Testis (tissue), 3 donors: Measurements from ENCODE around the gene PRPH. TPM values are rescaled to one million over a fixed set of nuclear protein-coding genes. Genes with fewer than 3 reads are reported as not detected.

Source experiments
- DNase-seq: peaks from one replicate; pipeline ENCODE4 v3.0.0-alpha.2; 2019
- H3K27ac ChIP-seq, 2 donors: fragments of 200-600 bp; sonication (generic); one replicate each; pipeline ENCODE4 v1.5.1; 2019
- H3K27me3 ChIP-seq: fragments of 200-600 bp; sonication (generic); one replicate; pipeline ENCODE4 v1.5.1; 2019
- H3K36me3 ChIP-seq: fragments of 200-600 bp; sonication (generic); one replicate; pipeline ENCODE4 v1.5.1; 2017; ENCODE audit warnings: low read depth; ENCODE audit errors: missing control alignments
- H3K4me1 ChIP-seq: fragments of 200-600 bp; sonication (generic); one replicate; pipeline ENCODE4 v1.5.1; 2019
- H3K4me3 ChIP-seq, 2 donors: fragments of 200-600 bp; sonication (generic); one replicate each; pipeline ENCODE4 v1.5.1; 2017 to 2019
- H3K9me3 ChIP-seq: fragments of 200-600 bp; sonication (generic); one replicate; pipeline ENCODE4 v1.5.1; 2017
- POLR2A ChIP-seq: fragments of 450-650 bp; IDR thresholded peaks from one replicate; pipeline ENCODE4 v1.6.1; 2017; ENCODE audit warnings: antibody characterized with exemption, mild to moderate bottlenecking, moderate library complexity
- WGBS, 2 donors: methylation state at CpG; one replicate each; pipeline ENCODE4 v1.1.5; 2018; 5-methylcytosine and 5-hydroxymethylcytosine counted together
- intact Hi-C: fragments of 100-400 bp; cut with DNase I; formaldehyde crosslinking; loops from one replicate; pipeline ENCODE4 v1.15.1; 2023; ENCODE audit warnings: low total_unique reads
- polyA plus RNA-seq: library from polyadenylated mRNA; stranded (reverse); fragments of 350-450 nt; fragmentation: Illumina TruSeq; extraction: RNeasy Lipid Tissue Mini Kit (QIAGEN cat#74804); gene quantifications from one replicate; pipeline ENCODE4 v1.2.3, GENCODE V29; 2014; ENCODE audit warnings: low read depth, low replicate concordance; ENCODE audit not compliant: insufficient read depth
- total RNA-seq, 2 donors: library from RNA; depleted of rRNA; stranded (reverse); fragments of >200 nt; gene quantifications; one replicate each; pipeline ENCODE4 v1.2.3, GENCODE V29; 2016
- TF ChIP-seq, protein P1 (sequence below), 3 experiments: fragments of 450-650 bp in 2 of 3; fragments of 200-600 bp in 1 of 3; sonication (generic) in 1 of 3; IDR thresholded peaks; one replicate each; pipeline ENCODE4 v1.5.1; 2016 to 2019; ENCODE audit warnings: antibody characterized with exemption in 3 of 3, mild to moderate bottlenecking in 2 of 3, moderate library complexity in 1 of 3

The PRPH gene
- total and polyA plus RNA-seq, 3 donors from 2014 or later, result 36.5 to 112 (median 50.0) TPM

DNA sequence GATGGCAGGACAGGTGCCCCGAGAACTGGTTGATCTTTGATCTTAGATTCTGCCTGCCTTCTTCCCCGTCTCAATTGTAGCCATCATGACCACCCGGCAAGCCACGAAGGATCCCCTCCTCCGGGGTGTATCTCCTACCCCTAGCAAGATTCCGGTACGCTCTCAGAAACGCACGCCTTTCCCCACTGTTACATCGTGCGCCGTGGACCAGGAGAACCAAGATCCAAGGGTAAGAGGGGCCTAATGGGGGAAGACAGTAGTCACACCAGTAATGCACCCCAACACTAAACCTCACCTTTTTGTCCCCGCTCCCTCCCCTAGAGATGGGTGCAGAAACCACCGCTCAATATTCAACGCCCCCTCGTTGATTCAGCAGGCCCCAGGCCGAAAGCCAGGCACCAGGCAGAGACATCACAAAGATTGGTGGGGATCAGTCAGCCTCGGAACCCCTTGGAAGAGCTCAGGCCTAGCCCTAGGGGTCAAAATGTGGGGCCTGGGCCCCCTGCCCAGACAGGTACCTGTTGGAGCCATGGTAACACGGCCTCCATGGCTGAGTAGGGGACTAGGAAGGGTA is 28.7 kb downstream of the PRPH start:
- H3K27me3 ChIP-seq, result no peaks in the 10 kb centered on the region
- 6 to 7% methylated on average over 16 to 19 of the region's 19 CpGs for WGBS, 2 donors
- intact Hi-C loops, result no loop called here
- TF ChIP-seq POLR2A, result no peak
- TF ChIP-seq, protein P1, sequence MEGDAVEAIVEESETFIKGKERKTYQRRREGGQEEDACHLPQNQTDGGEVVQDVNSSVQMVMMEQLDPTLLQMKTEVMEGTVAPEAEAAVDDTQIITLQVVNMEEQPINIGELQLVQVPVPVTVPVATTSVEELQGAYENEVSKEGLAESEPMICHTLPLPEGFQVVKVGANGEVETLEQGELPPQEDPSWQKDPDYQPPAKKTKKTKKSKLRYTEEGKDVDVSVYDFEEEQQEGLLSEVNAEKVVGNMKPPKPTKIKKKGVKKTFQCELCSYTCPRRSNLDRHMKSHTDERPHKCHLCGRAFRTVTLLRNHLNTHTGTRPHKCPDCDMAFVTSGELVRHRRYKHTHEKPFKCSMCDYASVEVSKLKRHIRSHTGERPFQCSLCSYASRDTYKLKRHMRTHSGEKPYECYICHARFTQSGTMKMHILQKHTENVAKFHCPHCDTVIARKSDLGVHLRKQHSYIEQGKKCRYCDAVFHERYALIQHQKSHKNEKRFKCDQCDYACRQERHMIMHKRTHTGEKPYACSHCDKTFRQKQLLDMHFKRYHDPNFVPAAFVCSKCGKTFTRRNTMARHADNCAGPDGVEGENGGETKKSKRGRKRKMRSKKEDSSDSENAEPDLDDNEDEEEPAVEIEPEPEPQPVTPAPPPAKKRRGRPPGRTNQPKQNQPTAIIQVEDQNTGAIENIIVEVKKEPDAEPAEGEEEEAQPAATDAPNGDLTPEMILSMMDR (IDR thresholded peaks at IDR 0.05), result no peak
- no peaks in the 10 kb centered on the region for H3K36me3 ChIP-seq
- no peak for DNase-seq
- H3K9me3 ChIP-seq, result no peaks in the 10 kb centered on the region
- no peak overlapping the region for H3K27ac ChIP-seq
- H3K4me3 ChIP-seq, result peak overlapping the region; percentile 61 to 73
- no peaks in the 10 kb centered on the region for H3K4me1 ChIP-seq

DNA sequence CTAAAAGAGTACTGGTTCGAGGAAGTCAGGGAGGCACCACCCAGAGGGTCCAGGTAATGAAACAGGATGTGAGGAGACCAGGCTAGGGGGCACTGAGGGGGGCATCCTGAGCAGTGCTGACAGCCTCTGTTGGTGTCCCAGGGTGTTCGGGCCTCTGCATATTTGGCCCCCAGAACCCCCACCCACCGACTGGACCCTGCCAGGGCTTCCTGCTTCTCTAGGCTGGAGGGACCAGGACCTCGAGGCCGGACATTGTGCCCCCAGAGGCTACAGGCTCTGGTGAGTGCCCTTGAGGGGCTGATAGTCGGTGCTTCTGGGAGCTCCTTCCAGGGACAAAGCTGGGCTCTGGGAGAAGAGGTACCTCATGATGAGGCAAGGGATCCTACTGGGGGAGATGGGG is 30.7 kb downstream of the PRPH start:
- H3K27me3 ChIP-seq, result no peaks in the 10 kb centered on the region
- no peaks in the 10 kb centered on the region for H3K36me3 ChIP-seq
- intact Hi-C loops, result no loop called here
- no peaks in the 10 kb centered on the region for H3K4me1 ChIP-seq
- no peaks in the 10 kb centered on the region for H3K9me3 ChIP-seq
- no peak for DNase-seq
- WGBS, 2 donors, result 90 to 95% methylated on average over 2 to 6 of the region's 6 CpGs
- TF ChIP-seq, protein P1 (IDR thresholded peaks at IDR 0.05), result no peak
- no peak for TF ChIP-seq POLR2A
- no peak overlapping the region for H3K27ac ChIP-seq
- H3K4me3 ChIP-seq, result no peak overlapping the region

DNA sequence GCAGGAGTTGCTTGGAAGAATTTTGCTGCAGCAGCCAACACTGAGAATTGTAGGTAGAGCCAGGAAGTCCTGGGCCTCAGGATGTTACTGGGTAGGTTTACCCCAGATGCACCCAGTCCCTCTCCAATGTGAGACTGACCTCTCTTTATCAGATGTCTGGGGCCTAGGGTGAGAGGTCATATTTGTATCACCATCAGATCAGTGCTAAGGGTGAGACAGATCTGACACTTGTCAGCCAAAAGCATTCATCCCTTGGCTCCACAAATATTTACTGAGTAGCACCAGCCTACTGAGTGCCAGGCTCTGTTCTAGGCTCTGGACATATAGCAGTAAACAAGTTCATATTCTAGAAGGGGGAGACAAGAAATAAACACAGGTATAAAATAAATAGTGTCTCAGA is 32.4 kb downstream of the PRPH start:
- TF ChIP-seq, protein P1 (IDR thresholded peaks at IDR 0.05), result no peak
- TF ChIP-seq POLR2A, result no peak
- H3K4me1 ChIP-seq, result peaks cover 9% of the 10 kb centered on the region
- intact Hi-C loops, result no loop called here
- no peak for DNase-seq
- no peaks in the 10 kb centered on the region for H3K9me3 ChIP-seq
- H3K4me3 ChIP-seq, result no peak overlapping the region
- no peaks in the 10 kb centered on the region for H3K27me3 ChIP-seq
- no peak overlapping the region for H3K27ac ChIP-seq
- H3K36me3 ChIP-seq, result no peaks in the 10 kb centered on the region

DNA sequence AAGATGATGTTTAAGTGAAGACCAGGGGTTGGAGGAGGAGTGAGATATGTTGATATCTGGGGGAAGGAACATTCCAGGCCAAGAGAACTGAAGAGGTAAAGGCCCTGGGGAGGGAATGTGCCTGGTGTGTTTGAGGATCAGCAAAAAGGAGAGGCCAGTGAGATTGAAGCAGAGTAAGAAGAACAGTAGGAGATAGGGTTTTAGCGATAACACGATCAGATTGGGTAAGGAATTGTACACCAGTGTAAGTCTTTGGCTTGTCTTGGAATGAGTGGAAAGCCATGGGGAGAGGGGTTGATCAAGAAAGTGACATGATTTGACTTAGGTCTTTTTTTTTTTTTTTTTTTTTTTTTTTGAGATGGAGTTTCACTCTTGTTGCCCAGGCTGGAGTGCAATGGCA is 32.9 kb downstream of the PRPH start:
- intact Hi-C loops, result no loop called here
- H3K27me3 ChIP-seq, result no peaks in the 10 kb centered on the region
- H3K4me3 ChIP-seq, result no peak overlapping the region
- no peak for DNase-seq
- peaks cover 9% of the 10 kb centered on the region for H3K4me1 ChIP-seq
- H3K9me3 ChIP-seq, result no peaks in the 10 kb centered on the region
- TF ChIP-seq, protein P1 (IDR thresholded peaks at IDR 0.05), result no peak
- TF ChIP-seq POLR2A, result no peak
- WGBS, 2 donors, result 91 to 94% methylated on average over 2 of the region's 2 CpGs
- H3K27ac ChIP-seq, result no peak overlapping the region
- no peaks in the 10 kb centered on the region for H3K36me3 ChIP-seq

DNA sequence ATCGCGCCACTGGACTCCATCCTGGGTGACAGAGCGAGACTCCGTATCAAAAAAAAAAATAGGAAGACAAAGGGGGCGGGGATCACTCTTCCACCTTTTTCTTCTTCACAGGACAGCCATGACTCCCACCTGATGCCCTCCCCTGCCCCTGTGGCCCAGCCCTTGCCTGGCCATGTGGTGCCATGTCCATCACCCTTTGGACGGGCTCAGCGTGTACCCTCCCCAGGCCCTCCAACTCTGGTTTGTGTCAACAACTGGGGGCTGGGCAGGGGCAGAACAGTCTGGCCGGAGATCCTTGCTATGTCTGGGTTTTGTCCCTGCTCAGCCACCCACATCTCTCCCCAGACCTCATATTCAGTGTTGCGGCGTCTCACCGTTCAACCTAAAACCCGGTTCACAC is 33.9 kb downstream of the PRPH start:
- H3K27ac ChIP-seq, result no peak overlapping the region
- WGBS, 2 donors, result 95 to 97% methylated on average over 12 of the region's 12 CpGs
- H3K4me1 ChIP-seq, result peaks cover 9% of the 10 kb centered on the region
- H3K36me3 ChIP-seq, result no peaks in the 10 kb centered on the region
- no peaks in the 10 kb centered on the region for H3K9me3 ChIP-seq
- TF ChIP-seq, protein P1 (IDR thresholded peaks at IDR 0.05), result no peak
- TF ChIP-seq POLR2A, result no peak
- intact Hi-C loops, result no loop called here
- H3K4me3 ChIP-seq, result no peak overlapping the region
- no peak for DNase-seq
- H3K27me3 ChIP-seq, result no peaks in the 10 kb centered on the region
